Kidney (tissue), 14 donors: ENCODE measurements around the gene GRK6. TPM values are rescaled to one million over a fixed set of nuclear protein-coding genes. Genes with fewer than 3 reads are reported as not detected.

Experiments used
- DNase-seq, 5 donors: peaks; one replicate each; pipeline ENCODE4 v3.0.0-alpha.2; 2013 to 2020
- FAIRE-seq: peaks from 2 replicates; lab custom pipeline; 2012; peaks lifted over from hg19 to GRCh38; lab: Jason Lieb, UNC
- H3K27ac ChIP-seq, 2 donors: one replicate each; pipeline ENCODE4 v1.7.0; 2013; ENCODE audit warnings: low read depth in 2 of 2, low read length in 2 of 2, inconsistent platforms in 1 of 2
- H3K27me3 ChIP-seq: one replicate; pipeline ENCODE4 v1.7.1; 2013; ENCODE audit warnings: low read length, inconsistent platforms; ENCODE audit not compliant: control insufficient read depth, insufficient read depth
- H3K36me3 ChIP-seq, 3 donors: one replicate each; pipeline versions ENCODE4 v1.7.0 to v1.7.1; 2013; ENCODE audit warnings: low read length in 3 of 3, control low read depth in 1 of 3, inconsistent platforms in 1 of 3; ENCODE audit not compliant: insufficient read depth in 3 of 3, control insufficient read depth in 2 of 3
- H3K4me1 ChIP-seq, 3 donors: one replicate each; pipeline versions ENCODE4 v1.7.0 to v1.7.1; 2013; ENCODE audit warnings: low read length in 3 of 3, inconsistent platforms in 1 of 3, low read depth in 1 of 3; ENCODE audit not compliant: control insufficient read depth in 2 of 3, insufficient read depth in 2 of 3
- H3K4me3 ChIP-seq, 3 donors: one replicate each; pipeline versions ENCODE4 v1.7.0 to v1.8.1; 2013; ENCODE audit warnings: low read length in 3 of 3, control low read depth in 1 of 3, inconsistent platforms in 1 of 3
- H3K9ac ChIP-seq, 3 donors: one replicate each; pipeline versions ENCODE4 v1.7.0 to v1.7.1; 2013; ENCODE audit warnings: low read length in 3 of 3, control low read depth in 1 of 3, inconsistent platforms in 1 of 3
- H3K9me3 ChIP-seq, 3 donors: one replicate each; pipeline versions ENCODE4 v1.7.0 to v1.7.1; 2013; ENCODE audit warnings: low read length in 3 of 3, control low read depth in 1 of 3, inconsistent platforms in 1 of 3; ENCODE audit not compliant: control insufficient read depth in 2 of 3, insufficient read depth in 1 of 3
- CTCF ChIP-seq: IDR thresholded peaks from 3 replicates; pipeline ENCODE4 v1.5.1; 2012; ENCODE audit warnings: mild to moderate bottlenecking, moderate library complexity, borderline replicate concordance; ENCODE audit not compliant: insufficient read depth; ENCODE audit errors: extremely low read depth
- intact Hi-C: fragments of 100-400 bp; cut with DNase I; formaldehyde crosslinking; loops from one replicate; pipeline ENCODE4 v1.11.1; 2022
- polyA plus RNA-seq: library from polyadenylated mRNA; stranded (reverse); fragments of 350-450 nt; fragmentation: Illumina TruSeq; extraction: RNeasy Lipid Tissue Mini Kit (QIAGEN cat#74804); gene quantifications from one replicate; pipeline ENCODE4 v1.2.3, GENCODE V29; 2014; ENCODE audit warnings: low read depth, low replicate concordance; ENCODE audit not compliant: insufficient read depth
- total RNA-seq: library from RNA; stranded (reverse); fragmentation: NEBNext Ultra II Directional; extraction: Animal tissue kit (Norgen Biotek cat#: 25700); gene quantifications from one replicate; pipeline ENCODE4 v1.2.1, GENCODE V29; 2021
- donor health status: control.
- donor health status: control.
- donor health status: control.
- donor health status: control.
- donor health status: control.
- donor health status: DM: yes; HTN: yes; CAD: no.
- donor health status: Normal renal cell carcinoma (clear cell type).

Gene GRK6
- total and polyA plus RNA-seq, 2 donors from 2014 or later, result 9.6 to 37.8 TPM

- DNase-seq, result peak in 1 of 5 donors; percentile 48
- no peak for FAIRE-seq
- intact Hi-C loops, result no loop called here
Measured at GRCh38 chr5:177444106-177445051, 17.9 kb downstream of the GRK6 start.

GRCh38 chr5:177445052-177445916 is 18.8 kb downstream of the GRK6 start:
- Histone ChIP-seq H3K36me3 (no peaks in the 10 kb centered on the region), H3K9ac (no peak overlapping the region), H3K4me1 (peaks cover 0 to 11% (median 6%) of the 10 kb centered on the region in 3 donors), H3K27ac (no peak overlapping the region), H3K27me3 (no peaks in the 10 kb centered on the region), H3K4me3 (no peak overlapping the region), H3K9me3 (no peaks in the 10 kb centered on the region)
- intact Hi-C loops, result no loop called here
- no peak for TF ChIP-seq CTCF
- DNase-seq, result no peak
- FAIRE-seq, result no peak

More at GRCh38 chr5:177444106-177445051, 17.9 kb downstream of the GRK6 start:
- Histone ChIP-seq H3K9ac (no peak overlapping the region), H3K36me3 (no peaks in the 10 kb centered on the region), H3K27ac (no peak overlapping the region), H3K4me1 (peaks cover 0 to 11% (median 6%) of the 10 kb centered on the region in 3 donors), H3K9me3 (no peaks in the 10 kb centered on the region), H3K27me3 (no peaks in the 10 kb centered on the region), H3K4me3 (no peak overlapping the region)
- TF ChIP-seq CTCF, result no peak

- no peak overlapping the region for H3K27ac ChIP-seq
- peak overlapping the region in 1 of 3 donors; percentile 19 for H3K9ac ChIP-seq
- DNase-seq, result no peak
Measured at GRCh38 chr5:177445917-177446199, 19.4 kb downstream of the GRK6 start.

More at GRCh38 chr5:177445917-177446199, 19.4 kb downstream of the GRK6 start:
- Histone ChIP-seq H3K4me3 (peak overlapping the region in 1 of 3 donors; percentile 48), H3K27me3 (no peaks in the 10 kb centered on the region), H3K4me1 (peaks cover 0 to 11% (median 6%) of the 10 kb centered on the region in 3 donors), H3K9me3 (no peaks in the 10 kb centered on the region), H3K36me3 (no peaks in the 10 kb centered on the region)
- no peak for TF ChIP-seq CTCF
- no peak for FAIRE-seq
- intact Hi-C loops, result no loop called here
